OCI-M2 (cell line): ENCODE measurements around the gene PAOX.

ENCODE experiments used
- DNase-seq: peaks from one replicate; lab custom pipeline; 2025; ENCODE audit not compliant: unreplicated experiment; lab: John Stamatoyannopoulos, UW

The PAOX gene

GRCh38 chr10:133379152-133379800 lies at the start of gene PAOX:
Gene PAOX (plus strand): TSS chr10:133379262. CDS start chr10:133379317, 55 bp downstream.
- no peak for DNase-seq

GRCh38 chr10:133329491-133330202 lies 49.4 kb upstream of the PAOX start:
- DNase-seq = peak; percentile 53

- DNase-seq = no peak
These were observed 45.9 kb upstream of the PAOX start for GRCh38 chr10:133332936-133333699.

GRCh38 chr10:133334503-133335245 lies 44.4 kb upstream of the PAOX start:
- no peak for DNase-seq

GRCh38 chr10:133335246-133336117 lies 43.6 kb upstream of the PAOX start:
- DNase-seq = no peak

- DNase-seq = no peak
These were observed 42.9 kb upstream of the PAOX start for GRCh38 chr10:133336118-133336576.

GRCh38 chr10:133336577-133337369 lies 42.3 kb upstream of the PAOX start, which contains the start of gene CALY:
Gene CALY (minus strand): TSS chr10:133336896. CDS start chr10:133328989, 7,907 bp downstream.
- DNase-seq = no peak

- DNase-seq = no peak
These were observed 41.7 kb upstream of the PAOX start for GRCh38 chr10:133337370-133337725.

GRCh38 chr10:133338080-133339071 lies 40.7 kb upstream of the PAOX start:
- no peak for DNase-seq

GRCh38 chr10:133339708-133340380 lies 39.2 kb upstream of the PAOX start:
- no peak for DNase-seq

- no peak for DNase-seq
These were observed 37.1 kb upstream of the PAOX start for GRCh38 chr10:133341983-133342382.

GRCh38 chr10:133342942-133343341 lies 36.1 kb upstream of the PAOX start:
- no peak for DNase-seq

GRCh38 chr10:133343558-133343957 lies 35.5 kb upstream of the PAOX start:
- no peak for DNase-seq

GRCh38 chr10:133344236-133344635 lies 34.8 kb upstream of the PAOX start:
- no peak for DNase-seq

GRCh38 chr10:133346413-133346812 lies 32.6 kb upstream of the PAOX start:
- no peak for DNase-seq

- no peak for DNase-seq
These were observed 31.1 kb upstream of the PAOX start for GRCh38 chr10:133347710-133348517.

- no peak for DNase-seq
These were observed 29.9 kb upstream of the PAOX start for GRCh38 chr10:133349160-133349568.
